HCT116 (cell line): Measurements from ENCODE around the gene CFAP92. TPM values are rescaled to one million over a fixed set of nuclear protein-coding genes. Genes with fewer than 3 reads are reported as not detected.

Source experiments
- ATAC-seq: fragments of 200-7000 bp; cut with Tn5 transposase; 2 replicates; pipeline ENCODE4 v1.9.1; 2020; ENCODE audit warnings: mild to moderate bottlenecking, moderate library complexity
- BruUV-seq: library from RNA; stranded (reverse); fragments of 400-500 nt; replicated peaks from 2 replicates; lab custom pipeline; 2021; lab: Mats Ljungman, UMichigan
- CTCF ChIA-PET: fragments of 300-600 bp; sonication (Branson Sonifier 250); formaldehyde crosslinking; loops from one replicate; lab custom pipeline; 2021; ENCODE audit warnings: antibody characterized with exemption; lab: Charles Lee
- POLR2A ChIA-PET: fragments of 300-600, 350-600 bp; sonication (Branson Sonifier 250); formaldehyde crosslinking; loops from one replicate; lab custom pipeline; 2021; ENCODE audit warnings: antibody characterized with exemption; lab: Charles Lee
- RAD21 ChIA-PET, 2 experiments: fragments of 300-600 bp; sonication (Branson Sonifier 250); formaldehyde crosslinking; loops; one replicate each; lab custom pipeline; 2023; ENCODE audit warnings: low total read pairs in 2 of 2; ENCODE audit not compliant: uncharacterized antibody in 2 of 2, unreplicated experiment in 2 of 2, low non-redundant PET in 1 of 2; lab: Charles Lee
- DNase-seq: peaks from one replicate; pipeline ENCODE4 v3.0.0-alpha.2; 2010; ENCODE audit warnings: low read depth, low spot score
- H2AFZ ChIP-seq: fragments of 200-600 bp; shearing (Covaris generic), sonication (generic); 2 replicates; pipeline ENCODE4 v1.6.1; 2017; ENCODE audit warnings: low read depth, mixed run types, mixed read lengths, antibody characterized with exemption, low read length; ENCODE audit not compliant: poor library complexity, severe bottlenecking
- H3K27ac ChIP-seq: 2 replicates; pipeline ENCODE4 v1.5.1; 2012; ENCODE audit warnings: low read depth, low read length
- H3K27me3 ChIP-seq: fragments of 200-600 bp; sonication (generic); 2 replicates; pipeline ENCODE4 v1.6.1; 2016; ENCODE audit warnings: mixed run types, low read length, mixed read lengths; ENCODE audit not compliant: insufficient read depth
- H3K36me3 ChIP-seq, 2 experiments: fragments of 200-500 bp in 1 of 2; fragments of 200-600 bp in 1 of 2; sonication (Bioruptor generic) in 1 of 2; sonication (generic) in 1 of 2; 2 replicates each; pipeline versions ENCODE4 v1.5.1 to v1.6.1; 2014 to 2016; ENCODE audit warnings: low read length in 2 of 2, inconsistent platforms in 1 of 2, mixed read lengths in 1 of 2, mixed run types in 1 of 2; ENCODE audit not compliant: insufficient read depth in 2 of 2, control insufficient read depth in 1 of 2
- H3K4me1 ChIP-seq, 2 experiments: fragments of 200-600 bp in 1 of 2; sonication (generic) in 1 of 2; 2 replicates each; pipeline versions ENCODE4 v1.5.1 to v1.6.1; 2012 to 2017; ENCODE audit warnings: low read length in 2 of 2, inconsistent platforms in 1 of 2, mild to moderate bottlenecking in 1 of 2, mixed read lengths in 1 of 2, mixed run types in 1 of 2, moderate library complexity in 1 of 2; ENCODE audit not compliant: insufficient read depth in 2 of 2, control insufficient read depth in 1 of 2
- H3K4me2 ChIP-seq: fragments of 200-600 bp; sonication (generic); 2 replicates; pipeline ENCODE4 v1.6.1; 2017; ENCODE audit warnings: mixed run types, low read length, mixed read lengths
- H3K4me3 ChIP-seq, 2 experiments: fragments of 200-600 bp in 1 of 2; sonication (generic) in 1 of 2; replicated peaks in 1 of 2; 2 replicates each; pipeline ENCODE4 v1.5.1; 2011 to 2016; ENCODE audit warnings: low read length in 2 of 2, control low read depth in 1 of 2, low read depth in 1 of 2, mild to moderate bottlenecking in 1 of 2, mixed read lengths in 1 of 2, mixed run types in 1 of 2
- H3K79me2 ChIP-seq: fragments of 200-600 bp; sonication (generic); 2 replicates; pipeline ENCODE4 v1.6.1; 2017; ENCODE audit warnings: mild to moderate bottlenecking, mixed run types, low read length, moderate library complexity, mixed read lengths; ENCODE audit not compliant: insufficient read depth
- H3K9ac ChIP-seq: fragments of 200-600 bp; sonication (generic); 2 replicates; pipeline ENCODE4 v1.6.1; 2016; ENCODE audit warnings: low read length, mixed read lengths
- H3K9me2 ChIP-seq: fragments of 200-600 bp; sonication (generic), shearing (Covaris generic); 2 replicates; pipeline ENCODE4 v1.6.1; 2017; ENCODE audit warnings: mixed run types, mild to moderate bottlenecking, moderate library complexity; ENCODE audit not compliant: insufficient read depth
- H3K9me3 ChIP-seq, 2 experiments: fragments of 200-500 bp in 1 of 2; fragments of 200-600 bp in 1 of 2; sonication (Bioruptor generic) in 1 of 2; sonication (generic) in 1 of 2; 2 replicates each; pipeline ENCODE4 v1.6.1; 2014 to 2017; ENCODE audit warnings: low read length in 2 of 2, mixed read lengths in 2 of 2, inconsistent platforms in 1 of 2, low read depth in 1 of 2, mild to moderate bottlenecking in 1 of 2, mixed run types in 1 of 2, moderate library complexity in 1 of 2; ENCODE audit not compliant: control insufficient read depth in 1 of 2, insufficient read depth in 1 of 2
- H4K20me1 ChIP-seq: fragments of 200-600 bp; sonication (generic), shearing (Covaris generic); 2 replicates; pipeline ENCODE4 v1.6.1; 2017; ENCODE audit warnings: mixed run types, mild to moderate bottlenecking, moderate library complexity; ENCODE audit not compliant: insufficient read depth
- CEBPB ChIP-seq: IDR thresholded peaks from 2 replicates; pipeline ENCODE4 v1.6.1; 2012; ENCODE audit warnings: low read depth
- FOSL1 ChIP-seq: IDR thresholded peaks from 2 replicates; pipeline ENCODE4 v1.6.1; 2012; ENCODE audit warnings: low read depth
- JUND ChIP-seq: IDR thresholded peaks from 2 replicates; pipeline ENCODE4 v1.6.1; 2012
- POLR2AphosphoS5 ChIP-seq: IDR thresholded peaks from 2 replicates; pipeline ENCODE4 v1.6.1; 2011; ENCODE audit warnings: mild to moderate bottlenecking, low read depth, low read length, moderate library complexity
- RAD21 ChIP-seq: IDR thresholded peaks from 2 replicates; pipeline ENCODE4 v1.6.1; 2012; ENCODE audit warnings: low read depth, mild to moderate bottlenecking
- SIN3A ChIP-seq: IDR thresholded peaks from 2 replicates; pipeline ENCODE4 v1.6.1; 2012; ENCODE audit warnings: low read depth
- SP1 ChIP-seq: IDR thresholded peaks from 2 replicates; pipeline ENCODE4 v1.6.1; 2012; ENCODE audit warnings: low read depth
- SRF ChIP-seq: IDR thresholded peaks from 2 replicates; pipeline ENCODE4 v1.6.1; 2012; ENCODE audit warnings: low read depth
- TCF7L2 ChIP-seq: IDR thresholded peaks from 2 replicates; pipeline ENCODE4 v1.7.0; 2011; ENCODE audit warnings: borderline replicate concordance, inconsistent platforms; ENCODE audit not compliant: insufficient read depth, insufficient read length; ENCODE audit errors: extremely low read depth
- ZFX ChIP-seq: fragments of 450-650 bp; IDR thresholded peaks from 2 replicates; pipeline ENCODE4 v1.6.1; 2017
- ZNF274 ChIP-seq: fragments of 200-500 bp; sonication (Bioruptor generic); IDR thresholded peaks from 2 replicates; pipeline ENCODE4 v1.6.1; 2014; ENCODE audit warnings: mild to moderate bottlenecking, low read depth, low read length, inconsistent platforms
- intact Hi-C: fragments of 100-400 bp; cut with micrococcal nuclease; formaldehyde crosslinking; loops from 2 replicates; pipeline ENCODE4 v1.10.0; 2022
- total RNA-seq: library from RNA; stranded (reverse); gene quantifications from one replicate; pipeline ENCODE4 v1.2.1, GENCODE V29; 2021; ENCODE audit not compliant: unreplicated experiment
- TF ChIP-seq, protein P1 (sequence below): IDR thresholded peaks from 2 replicates; pipeline ENCODE4 v1.6.1; 2012; ENCODE audit warnings: low read depth
- TF ChIP-seq, protein P2 (sequence below): IDR thresholded peaks from 2 replicates; pipeline ENCODE4 v1.6.1; 2011; ENCODE audit warnings: mild to moderate bottlenecking, low read length, moderate library complexity; ENCODE audit not compliant: insufficient replicate concordance; ENCODE audit errors: extremely low read depth

Gene CFAP92
- total RNA-seq, 1 experiment from 2014 or later = 3.6 TPM

DNA sequence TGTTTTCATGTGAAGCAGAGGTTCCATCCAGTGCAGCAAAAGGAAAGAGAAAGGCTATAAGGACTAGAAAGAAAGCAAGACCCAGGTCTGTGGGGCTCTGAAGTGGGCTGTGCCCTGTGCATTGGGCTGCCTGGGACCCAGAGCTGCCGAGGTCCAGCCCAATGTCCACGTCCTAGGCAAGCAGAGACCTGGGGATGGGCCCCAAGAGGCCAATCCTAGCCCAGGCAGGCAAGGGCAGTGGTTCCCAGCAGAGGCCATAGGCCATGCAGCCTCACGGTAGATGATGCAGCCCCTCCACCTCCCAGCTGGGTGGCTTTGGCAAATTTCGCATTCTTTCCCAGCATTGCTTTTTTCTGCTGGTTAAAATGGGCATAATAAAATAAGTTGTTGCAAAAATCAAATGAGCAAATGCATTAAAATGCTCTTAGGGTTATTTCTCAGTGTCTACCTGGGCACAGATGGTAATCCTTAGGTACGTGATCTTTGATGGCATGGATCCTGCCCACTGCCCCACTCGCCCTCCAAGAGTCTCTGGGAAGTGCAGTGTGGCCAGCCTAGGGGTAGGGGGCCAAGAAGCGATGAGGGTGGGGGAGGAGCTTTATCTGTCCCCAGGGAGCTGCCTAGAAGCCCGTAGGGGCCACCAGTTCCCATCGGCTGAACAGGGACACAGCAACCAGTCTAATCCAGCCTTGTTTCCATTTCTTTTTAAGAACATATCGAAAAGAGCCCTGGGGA lies 44.4 kb upstream of the CFAP92 start:
- H2AFZ ChIP-seq = no peak overlapping the region
- CTCF ChIA-PET = interaction anchor here (0.7 kb wide), 1 partner anchor 24 kb away, joined by 3 read pairs; no protein-coding TSS in a partner anchor
- no peaks in the 10 kb centered on the region for H3K9me3 ChIP-seq
- H3K36me3 ChIP-seq = no peaks in the 10 kb centered on the region
- 0 out of 2 replicates have a peak, but pooled peaks cover 3% of the 10 kb centered on the region for H3K27me3 ChIP-seq
- RAD21 ChIA-PET = no interaction called here
- BruUV-seq = no TSS peak
- H3K4me3 ChIP-seq = no peak overlapping the region
- no peaks in the 10 kb centered on the region for H3K9me2 ChIP-seq
- POLR2A ChIA-PET = no interaction called here
- intact Hi-C loops = no loop called here
- ATAC-seq (no peak), DNase-seq (no peak)
- H3K9ac ChIP-seq = no peak overlapping the region
- TF ChIP-seq POLR2AphosphoS5 (no peak), ZFX (no peak), SRF (no peak), SP1 (no peak), SIN3A (no peak), FOSL1 (no peak), JUND (no peak), CEBPB (no peak), RAD21 (no peak), TCF7L2 (no peak), ZNF274 (no peak)
- TF ChIP-seq, protein P1, sequence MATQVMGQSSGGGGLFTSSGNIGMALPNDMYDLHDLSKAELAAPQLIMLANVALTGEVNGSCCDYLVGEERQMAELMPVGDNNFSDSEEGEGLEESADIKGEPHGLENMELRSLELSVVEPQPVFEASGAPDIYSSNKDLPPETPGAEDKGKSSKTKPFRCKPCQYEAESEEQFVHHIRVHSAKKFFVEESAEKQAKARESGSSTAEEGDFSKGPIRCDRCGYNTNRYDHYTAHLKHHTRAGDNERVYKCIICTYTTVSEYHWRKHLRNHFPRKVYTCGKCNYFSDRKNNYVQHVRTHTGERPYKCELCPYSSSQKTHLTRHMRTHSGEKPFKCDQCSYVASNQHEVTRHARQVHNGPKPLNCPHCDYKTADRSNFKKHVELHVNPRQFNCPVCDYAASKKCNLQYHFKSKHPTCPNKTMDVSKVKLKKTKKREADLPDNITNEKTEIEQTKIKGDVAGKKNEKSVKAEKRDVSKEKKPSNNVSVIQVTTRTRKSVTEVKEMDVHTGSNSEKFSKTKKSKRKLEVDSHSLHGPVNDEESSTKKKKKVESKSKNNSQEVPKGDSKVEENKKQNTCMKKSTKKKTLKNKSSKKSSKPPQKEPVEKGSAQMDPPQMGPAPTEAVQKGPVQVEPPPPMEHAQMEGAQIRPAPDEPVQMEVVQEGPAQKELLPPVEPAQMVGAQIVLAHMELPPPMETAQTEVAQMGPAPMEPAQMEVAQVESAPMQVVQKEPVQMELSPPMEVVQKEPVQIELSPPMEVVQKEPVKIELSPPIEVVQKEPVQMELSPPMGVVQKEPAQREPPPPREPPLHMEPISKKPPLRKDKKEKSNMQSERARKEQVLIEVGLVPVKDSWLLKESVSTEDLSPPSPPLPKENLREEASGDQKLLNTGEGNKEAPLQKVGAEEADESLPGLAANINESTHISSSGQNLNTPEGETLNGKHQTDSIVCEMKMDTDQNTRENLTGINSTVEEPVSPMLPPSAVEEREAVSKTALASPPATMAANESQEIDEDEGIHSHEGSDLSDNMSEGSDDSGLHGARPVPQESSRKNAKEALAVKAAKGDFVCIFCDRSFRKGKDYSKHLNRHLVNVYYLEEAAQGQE = no peak
- TF ChIP-seq, protein P2, sequence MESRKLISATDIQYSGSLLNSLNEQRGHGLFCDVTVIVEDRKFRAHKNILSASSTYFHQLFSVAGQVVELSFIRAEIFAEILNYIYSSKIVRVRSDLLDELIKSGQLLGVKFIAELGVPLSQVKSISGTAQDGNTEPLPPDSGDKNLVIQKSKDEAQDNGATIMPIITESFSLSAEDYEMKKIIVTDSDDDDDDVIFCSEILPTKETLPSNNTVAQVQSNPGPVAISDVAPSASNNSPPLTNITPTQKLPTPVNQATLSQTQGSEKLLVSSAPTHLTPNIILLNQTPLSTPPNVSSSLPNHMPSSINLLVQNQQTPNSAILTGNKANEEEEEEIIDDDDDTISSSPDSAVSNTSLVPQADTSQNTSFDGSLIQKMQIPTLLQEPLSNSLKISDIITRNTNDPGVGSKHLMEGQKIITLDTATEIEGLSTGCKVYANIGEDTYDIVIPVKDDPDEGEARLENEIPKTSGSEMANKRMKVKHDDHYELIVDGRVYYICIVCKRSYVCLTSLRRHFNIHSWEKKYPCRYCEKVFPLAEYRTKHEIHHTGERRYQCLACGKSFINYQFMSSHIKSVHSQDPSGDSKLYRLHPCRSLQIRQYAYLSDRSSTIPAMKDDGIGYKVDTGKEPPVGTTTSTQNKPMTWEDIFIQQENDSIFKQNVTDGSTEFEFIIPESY = no peak
- H3K79me2 ChIP-seq = no peaks in the 10 kb centered on the region
- no peaks in the 10 kb centered on the region for H4K20me1 ChIP-seq
- H3K4me1 ChIP-seq = peaks cover 0 to 5% of the 10 kb centered on the region in 2 experiments; a peak in 1 of 4 replicates
- no peak overlapping the region for H3K4me2 ChIP-seq
- no peak overlapping the region for H3K27ac ChIP-seq
